Activated CD8-positive, alpha-beta memory T cell treated with anti-CD3 and anti-CD28 coated beads for 24 hours (primary cell): Measurements from ENCODE around the gene ZNF669.
"Not testable (repeated sequence)": the region's sequence is repeated elsewhere in the genome, so short reads cannot be mapped to it uniquely, and the experiment has no call there.

Source experiments
- DNase-seq: peaks from one replicate; pipeline ENCODE4 v3.0.0-alpha.2; 2020

The ZNF669 gene

DNA sequence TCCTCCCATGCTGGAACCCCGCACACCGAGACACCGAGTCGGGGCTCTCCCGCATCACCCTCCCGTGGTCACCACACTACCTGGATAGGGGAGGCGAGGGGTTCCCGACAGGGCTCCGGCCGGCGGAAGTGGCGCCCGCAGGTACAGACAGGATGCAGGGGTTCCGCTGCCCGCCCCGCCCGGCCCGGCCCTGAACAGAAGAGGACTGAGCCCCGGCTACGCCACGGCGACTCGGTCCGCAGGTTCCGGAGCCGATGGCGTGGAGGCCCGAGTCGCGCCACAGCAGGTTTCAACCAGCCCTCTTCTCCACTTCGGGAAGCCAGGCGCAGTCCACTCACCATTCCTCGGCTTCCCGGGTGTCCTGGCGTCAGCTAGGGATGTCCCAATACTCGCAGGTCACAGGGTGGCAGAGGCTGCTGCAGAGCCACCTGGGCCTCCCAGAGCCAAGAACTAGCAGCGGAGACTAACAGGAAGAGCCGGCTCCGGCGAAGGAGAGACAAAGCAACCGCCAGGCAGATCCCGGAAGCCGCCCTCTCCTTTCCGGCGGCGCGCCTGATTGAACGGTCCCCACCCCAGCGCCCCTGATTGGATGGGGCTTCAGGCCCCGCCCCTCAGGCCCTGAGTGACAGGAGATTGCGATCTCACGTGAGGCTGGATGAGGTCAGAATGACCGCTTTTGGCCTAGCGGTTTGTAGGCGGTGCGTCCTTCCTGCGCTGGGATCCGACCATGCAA lies at the start of gene ZNF669:
Gene ZNF669, minus strand, starts transcription at position 498 of the 733 bp plus-strand sequence. Its CDS starts 157 bp downstream, at position 341.
- DNase-seq: peak; percentile 96

DNA sequence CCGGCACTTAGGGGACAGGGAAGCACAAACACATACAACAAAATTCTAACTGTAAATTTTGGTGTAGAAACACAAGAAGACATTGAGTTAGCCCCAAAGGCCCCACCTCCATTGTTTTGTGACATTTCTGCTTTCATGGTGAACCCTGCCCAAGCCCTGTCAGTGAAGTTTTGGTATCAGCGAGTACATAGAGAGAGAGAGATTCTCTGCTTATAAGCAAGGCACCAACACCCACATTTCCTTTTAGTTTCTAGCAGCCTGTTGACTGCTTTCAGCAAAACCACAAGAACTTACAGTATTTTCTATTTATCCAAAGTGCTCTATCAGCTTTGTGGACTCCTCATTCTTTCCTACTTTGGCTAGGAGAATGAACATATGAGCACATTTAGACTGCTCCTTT lies 43.6 kb upstream of the ZNF669 start:
- no peak for DNase-seq

- DNase-seq: not testable (repeated sequence)
Measured at GRCh38 chr1:247147120-247147519, 43.0 kb upstream of the ZNF669 start.

DNA sequence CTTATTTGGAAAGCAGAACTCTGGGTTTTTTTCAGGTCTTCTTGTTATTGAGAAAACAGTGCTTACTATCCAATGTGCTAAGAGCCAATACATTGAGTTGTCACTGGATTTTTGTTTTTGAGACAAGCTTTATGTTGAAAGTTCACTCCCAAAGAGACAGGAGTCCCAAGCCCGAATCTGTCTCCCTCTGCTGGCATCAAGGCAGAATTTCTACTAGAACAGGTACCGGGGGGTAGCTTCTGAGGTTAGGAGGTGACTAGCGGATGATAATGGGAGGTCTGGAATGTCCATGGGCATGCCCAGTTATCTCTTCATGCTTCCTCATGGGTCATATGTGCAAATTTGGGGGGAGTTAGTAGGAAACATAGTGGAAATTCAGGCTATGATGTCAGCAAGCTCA lies 42.5 kb upstream of the ZNF669 start:
- DNase-seq: no peak

GRCh38 chr1:247145279-247145678 lies 41.1 kb upstream of the ZNF669 start:
- DNase-seq: no peak

DNA sequence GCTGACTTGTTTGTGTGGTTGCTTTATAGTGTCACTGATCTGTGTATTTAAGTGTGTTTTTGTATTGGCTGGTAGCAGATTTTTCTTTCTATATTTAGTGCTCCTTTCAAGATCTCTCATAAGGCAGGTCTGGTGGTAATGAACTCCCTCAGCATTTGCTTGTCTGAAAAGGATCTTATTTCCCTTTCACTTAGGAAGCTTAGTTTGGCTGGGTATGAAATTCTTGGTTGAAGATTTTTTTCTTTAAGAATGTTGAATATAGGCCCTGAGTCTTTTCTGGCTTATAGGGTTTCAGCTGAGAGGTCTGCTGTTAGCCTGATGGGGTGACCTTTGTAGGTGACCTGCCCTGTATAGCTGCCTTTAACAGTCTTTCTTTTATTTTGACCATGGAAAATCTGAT lies 35.4 kb upstream of the ZNF669 start:
- DNase-seq: not testable (repeated sequence)

GRCh38 chr1:247131236-247131635 lies 27.1 kb upstream of the ZNF669 start:
- no peak for DNase-seq

- DNase-seq: not testable (repeated sequence)
Measured at GRCh38 chr1:247127519-247128282, 23.5 kb upstream of the ZNF669 start.

DNA sequence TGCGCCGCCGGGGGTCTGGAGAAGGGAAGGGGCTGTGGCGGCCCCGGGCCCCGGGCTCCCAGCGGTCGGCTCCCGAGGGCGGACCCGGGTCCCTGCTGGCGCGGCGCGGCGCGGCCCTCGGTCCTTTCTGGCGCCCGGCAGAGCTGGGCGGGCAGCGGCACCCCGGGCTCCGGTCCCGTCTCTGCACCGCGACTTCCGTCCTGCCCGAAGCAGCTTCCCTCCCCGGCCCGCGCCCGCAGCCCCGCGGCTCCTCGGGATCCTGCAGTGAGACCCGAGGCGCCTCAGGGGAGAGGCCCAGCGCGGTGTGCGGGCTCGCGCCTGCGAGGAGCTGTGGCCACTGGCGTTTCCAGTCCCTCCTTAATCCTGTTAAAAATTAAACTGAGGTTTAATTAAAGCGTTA lies 22.4 kb upstream of the ZNF669 start:
- not testable (repeated sequence) for DNase-seq

DNA sequence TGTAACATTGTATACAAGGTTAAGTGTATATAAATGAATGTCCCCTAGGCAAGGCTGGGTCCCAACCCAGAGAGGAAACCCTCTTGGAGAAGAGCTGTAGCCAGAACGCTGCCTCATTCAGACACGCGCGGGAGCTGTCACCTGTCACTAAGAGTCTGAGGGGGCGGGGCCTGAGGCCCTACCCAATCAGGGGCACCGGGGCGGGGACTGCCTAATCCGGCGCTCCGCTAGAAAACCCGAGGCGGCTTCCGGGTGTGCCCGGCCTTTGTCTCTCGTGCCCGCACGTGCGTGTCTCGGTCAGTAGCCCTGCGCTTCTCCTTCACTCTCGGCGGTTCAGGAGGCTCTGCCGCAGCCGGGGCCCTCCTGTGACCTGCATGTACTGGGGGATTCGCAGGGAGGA lies 22.0 kb upstream of the ZNF669 start:
- not testable (repeated sequence) for DNase-seq

DNA sequence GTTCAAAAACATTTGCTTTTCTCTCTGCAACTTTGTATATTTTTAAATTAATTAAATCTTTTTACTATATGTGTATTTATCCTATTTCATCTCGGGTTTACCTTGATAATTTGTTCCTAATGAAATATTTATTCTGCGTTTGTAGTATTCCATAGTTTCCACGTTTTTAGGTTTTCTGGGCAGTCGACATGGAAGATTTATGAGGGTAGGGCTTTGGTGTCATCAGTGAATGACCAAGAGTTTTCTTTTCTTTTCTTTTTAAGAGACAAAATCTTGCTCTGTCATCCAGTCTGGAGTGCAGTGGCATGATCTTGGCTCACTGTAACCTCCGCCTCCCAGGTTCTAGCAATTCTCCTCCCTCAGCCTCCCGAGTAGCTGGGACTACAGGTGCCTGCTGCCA lies 17.2 kb upstream of the ZNF669 start:
- no peak for DNase-seq

DNA sequence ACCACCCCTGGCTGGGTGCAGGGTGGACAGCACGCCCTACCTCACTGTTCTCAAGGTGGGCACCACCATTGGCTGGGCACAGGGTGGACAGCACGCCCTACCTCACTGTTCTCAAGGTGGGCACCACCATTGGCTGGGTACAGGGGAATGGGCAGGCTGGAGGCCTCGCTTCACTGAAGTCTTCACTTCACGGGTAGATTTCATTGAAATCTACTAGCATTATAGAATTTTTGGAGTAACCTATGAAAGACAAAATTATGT lies 16.2 kb upstream of the ZNF669 start:
- not testable (repeated sequence) for DNase-seq

GRCh38 chr1:247119600-247120407 lies 15.6 kb upstream of the ZNF669 start:
- DNase-seq: no peak

GRCh38 chr1:247118946-247119446 lies 14.8 kb upstream of the ZNF669 start:
- DNase-seq: no peak

- DNase-seq: no peak
Measured at GRCh38 chr1:247115545-247115944, 11.4 kb upstream of the ZNF669 start.

DNA sequence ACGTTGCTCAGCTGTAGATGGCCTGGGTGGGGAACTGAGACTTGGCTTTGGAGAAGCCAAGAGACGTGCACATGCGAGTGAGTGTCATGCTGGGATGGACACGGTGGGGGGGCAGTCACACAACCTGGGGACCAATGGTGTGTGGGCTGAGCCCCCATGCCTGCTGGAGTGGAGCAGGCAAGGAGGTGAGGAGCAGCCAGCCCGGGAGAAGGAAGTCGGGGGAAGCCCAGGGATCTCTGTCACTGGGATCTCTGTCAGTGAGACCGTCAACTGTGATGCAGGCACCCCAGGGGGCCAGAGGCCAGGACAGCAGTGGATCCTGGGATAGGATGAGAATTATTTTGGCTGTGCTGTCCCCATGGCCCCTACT lies 11.0 kb upstream of the ZNF669 start:
- DNase-seq: no peak

DNA sequence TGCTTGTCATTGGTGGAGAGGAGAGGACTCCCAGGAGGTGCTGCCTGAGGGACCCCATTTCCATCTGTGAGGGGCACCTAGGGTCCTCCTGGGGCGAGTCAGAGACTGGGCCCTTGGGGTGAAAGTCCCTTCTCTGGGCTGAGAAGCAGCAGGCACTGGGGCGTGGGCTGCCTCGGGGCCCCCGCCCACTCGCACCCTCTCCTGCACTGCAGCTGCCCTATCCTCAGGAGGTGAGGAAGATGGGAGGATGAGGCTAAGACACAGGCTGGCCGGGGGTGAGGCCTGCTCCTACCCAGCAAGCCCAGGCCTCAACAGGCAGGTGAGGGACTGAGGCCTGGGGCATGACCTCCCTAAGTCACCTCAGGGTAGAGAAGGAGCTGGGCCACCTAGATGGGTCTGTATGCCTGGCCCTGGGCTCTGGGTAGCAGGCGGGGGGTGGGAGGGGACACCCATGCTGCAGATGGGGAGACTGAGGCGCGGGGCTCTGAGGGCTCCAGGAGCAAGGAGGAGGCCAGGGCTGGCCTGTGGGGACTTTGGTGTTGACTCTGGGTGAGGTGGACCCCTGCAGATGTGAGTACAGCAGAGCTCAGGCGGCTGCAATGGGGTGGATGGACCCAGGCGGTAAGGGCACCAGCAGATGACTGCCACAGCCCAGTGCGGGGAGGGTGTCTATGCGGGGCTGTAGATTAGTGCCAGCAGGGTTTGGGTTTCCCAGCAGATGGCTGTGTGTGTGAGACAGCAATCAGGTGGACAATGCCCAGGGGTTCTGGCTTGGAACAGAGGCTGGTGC lies 10.4 kb upstream of the ZNF669 start:
- DNase-seq: no peak

GRCh38 chr1:247113733-247114271 lies 9.6 kb upstream of the ZNF669 start:
- DNase-seq: no peak

- no peak for DNase-seq
Measured at GRCh38 chr1:247113094-247113497, 8.9 kb upstream of the ZNF669 start.

DNA sequence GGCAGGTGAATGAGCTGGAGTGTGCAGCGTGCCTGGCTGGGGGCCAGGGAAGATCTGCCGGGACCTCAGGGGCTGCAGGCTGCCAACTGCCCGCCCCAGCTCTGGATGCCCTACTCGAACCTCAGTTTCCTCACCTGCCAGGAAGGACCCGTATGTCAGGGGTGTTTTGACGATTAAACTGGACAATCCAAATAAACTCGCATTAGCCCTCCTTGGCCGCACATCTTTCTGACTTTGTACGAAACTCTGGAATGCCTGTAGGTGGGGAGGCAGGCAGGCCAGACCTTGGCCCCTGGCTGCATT lies 8.3 kb upstream of the ZNF669 start:
- no peak for DNase-seq

GRCh38 chr1:247111700-247112478 lies 7.7 kb upstream of the ZNF669 start:
- peak; percentile 60 for DNase-seq

DNA sequence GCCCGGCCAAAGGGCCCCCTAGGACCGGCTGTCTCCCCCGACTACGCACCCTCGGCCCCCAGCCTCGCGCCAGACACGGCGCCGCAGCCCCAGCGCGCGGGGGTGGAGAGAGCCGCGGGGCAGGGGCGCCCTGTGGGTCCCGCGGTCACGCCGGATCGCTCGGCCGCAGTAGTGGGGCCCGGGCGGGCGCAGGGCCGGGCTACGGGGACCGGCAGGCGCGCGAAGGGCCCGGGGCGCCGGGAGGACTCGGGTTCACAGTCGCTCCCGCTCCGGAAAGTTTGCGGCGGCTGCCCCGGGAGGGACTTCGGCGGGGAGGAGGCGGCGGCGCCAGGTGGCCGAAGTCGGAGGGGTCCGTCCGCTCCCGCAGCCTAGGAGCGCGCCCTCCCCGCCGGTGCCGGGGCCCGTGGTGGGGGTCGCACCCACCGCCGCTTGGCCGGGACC lies 7.1 kb upstream of the ZNF669 start:
- DNase-seq: no peak
